ENCODE measurements around the gene XPR1. TPM values are rescaled to one million over a fixed set of nuclear protein-coding genes. Genes with fewer than 3 reads are reported as not detected.

XPR1 gene
- total and polyA plus RNA-seq, 7 donors, result 3.7 to 19.1 (median 11.2) TPM

DNA sequence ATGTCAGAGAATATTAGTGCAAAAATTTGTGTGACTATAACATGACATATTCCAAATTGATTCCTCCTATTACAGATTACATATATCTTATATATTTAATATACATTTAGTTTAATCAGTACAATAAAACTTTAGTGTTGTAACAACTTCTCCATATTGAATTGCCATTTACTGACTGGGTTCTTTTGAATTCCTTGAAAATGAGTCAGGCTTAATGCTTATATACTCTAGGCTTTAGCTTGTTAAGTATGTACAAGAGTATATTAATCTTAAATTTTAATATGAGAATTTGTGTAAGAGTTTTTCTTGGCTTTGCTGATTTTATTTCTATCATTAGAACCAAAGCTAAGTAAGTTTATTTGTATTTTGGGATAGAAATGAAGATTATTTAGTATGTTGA, 40.3 kb downstream of the XPR1 start:
- DNase-seq (no peak), ATAC-seq (no peak)
- TF ChIP-seq, protein P1, sequence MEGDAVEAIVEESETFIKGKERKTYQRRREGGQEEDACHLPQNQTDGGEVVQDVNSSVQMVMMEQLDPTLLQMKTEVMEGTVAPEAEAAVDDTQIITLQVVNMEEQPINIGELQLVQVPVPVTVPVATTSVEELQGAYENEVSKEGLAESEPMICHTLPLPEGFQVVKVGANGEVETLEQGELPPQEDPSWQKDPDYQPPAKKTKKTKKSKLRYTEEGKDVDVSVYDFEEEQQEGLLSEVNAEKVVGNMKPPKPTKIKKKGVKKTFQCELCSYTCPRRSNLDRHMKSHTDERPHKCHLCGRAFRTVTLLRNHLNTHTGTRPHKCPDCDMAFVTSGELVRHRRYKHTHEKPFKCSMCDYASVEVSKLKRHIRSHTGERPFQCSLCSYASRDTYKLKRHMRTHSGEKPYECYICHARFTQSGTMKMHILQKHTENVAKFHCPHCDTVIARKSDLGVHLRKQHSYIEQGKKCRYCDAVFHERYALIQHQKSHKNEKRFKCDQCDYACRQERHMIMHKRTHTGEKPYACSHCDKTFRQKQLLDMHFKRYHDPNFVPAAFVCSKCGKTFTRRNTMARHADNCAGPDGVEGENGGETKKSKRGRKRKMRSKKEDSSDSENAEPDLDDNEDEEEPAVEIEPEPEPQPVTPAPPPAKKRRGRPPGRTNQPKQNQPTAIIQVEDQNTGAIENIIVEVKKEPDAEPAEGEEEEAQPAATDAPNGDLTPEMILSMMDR (IDR thresholded peaks at IDR 0.05), result no peak
- Histone ChIP-seq H3K27me3 (ENCODE audit: insufficient read depth in 3 of 3, low read length in 2 of 3) (no peaks in the 10 kb centered on the region), H3K4me1 (no peaks in the 10 kb centered on the region), H3K9me3 (peaks cover 8% of the 10 kb centered on the region), H3K4me3 (no peak overlapping the region), H3K36me3 (ENCODE audit: insufficient read depth in 1 of 2, low read depth in 1 of 2) (no peaks in the 10 kb centered on the region), H3K27ac (no peak overlapping the region)
- intact Hi-C loops (cut with DNase I), result no loop called here

DNA sequence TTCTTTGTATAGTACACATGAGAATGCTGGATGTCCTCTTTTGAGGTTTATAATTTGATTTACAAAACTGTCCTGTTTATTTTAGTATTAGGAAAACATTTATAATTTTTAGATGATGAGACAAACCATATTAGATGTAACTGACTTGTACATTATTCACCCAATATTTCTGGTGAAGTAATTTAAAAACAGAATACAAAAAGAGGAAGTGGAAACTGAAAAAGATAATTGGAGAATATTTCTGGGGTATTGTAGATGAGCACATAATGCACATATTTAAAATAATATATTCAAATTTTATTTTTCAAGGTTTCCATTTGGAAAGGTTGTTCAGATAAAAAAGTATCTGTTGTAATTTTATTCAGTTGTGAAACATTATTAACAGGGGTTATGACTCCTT, 40.7 kb downstream of the XPR1 start:
- H3K4me3 ChIP-seq, result no peak overlapping the region
- H3K27me3 ChIP-seq (ENCODE audit: insufficient read depth in 3 of 3, low read length in 2 of 3), result no peaks in the 10 kb centered on the region
- H3K4me1 ChIP-seq, result no peaks in the 10 kb centered on the region
- intact Hi-C loops (cut with DNase I), result no loop called here
- no peaks in the 10 kb centered on the region for H3K36me3 ChIP-seq (ENCODE audit: insufficient read depth in 1 of 2, low read depth in 1 of 2)
- ATAC-seq (no peak), DNase-seq (no peak)
- TF ChIP-seq, protein P1 (IDR thresholded peaks at IDR 0.05), result no peak
- H3K27ac ChIP-seq, result no peak overlapping the region
- H3K9me3 ChIP-seq, result peaks cover 8% of the 10 kb centered on the region

DNA sequence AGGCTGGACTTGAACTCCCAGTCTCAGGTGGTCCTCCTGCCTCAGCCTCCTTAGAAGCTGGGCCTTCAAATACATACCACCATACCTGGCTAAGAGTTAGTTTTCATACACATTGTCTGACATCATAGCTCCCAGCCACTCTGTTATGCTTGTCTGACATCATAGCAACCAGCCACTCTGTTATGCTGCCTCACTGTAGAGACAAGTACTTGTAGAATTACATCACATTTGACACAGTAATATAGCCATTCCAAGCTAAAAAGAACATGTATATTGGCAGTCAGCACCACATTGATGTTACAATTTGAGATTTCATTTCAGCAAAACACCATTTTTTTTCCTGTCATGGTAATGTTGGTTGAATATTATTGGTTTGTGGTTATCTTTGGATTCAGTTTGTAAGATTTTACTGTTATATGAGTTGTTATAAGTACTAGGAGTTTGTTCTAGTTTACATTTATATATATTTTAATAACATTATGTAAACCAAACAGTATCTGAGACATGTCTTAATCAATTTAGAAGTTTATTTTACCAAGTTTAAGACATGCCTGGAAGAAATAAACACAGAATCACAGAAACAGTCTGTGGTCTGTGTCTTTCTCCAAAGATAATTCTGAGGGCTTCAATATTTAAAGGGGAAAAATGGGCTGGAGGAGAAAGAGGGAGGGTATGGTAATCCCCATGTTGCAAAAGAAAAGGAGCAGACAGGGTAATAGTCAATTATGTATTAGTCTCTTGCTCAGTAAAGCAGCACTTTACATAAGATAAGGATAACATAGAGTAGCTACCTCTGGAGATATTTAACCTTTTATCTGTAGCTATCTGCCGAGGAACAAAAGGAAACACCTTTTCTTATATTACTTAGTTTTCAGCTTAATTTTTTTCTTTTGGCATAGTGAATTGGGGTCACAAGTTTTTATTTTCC, 43.0 kb downstream of the XPR1 start:
- H3K4me3 ChIP-seq, result no peak overlapping the region
- DNase-seq, result no peak
- ATAC-seq, result no peak
- TF ChIP-seq, protein P1 (IDR thresholded peaks at IDR 0.05), result no peak
- intact Hi-C loops (cut with DNase I), result no loop called here
- no peaks in the 10 kb centered on the region for H3K36me3 ChIP-seq (ENCODE audit: insufficient read depth in 1 of 2, low read depth in 1 of 2)
- WGBS, 3 donors, result 0 to 32% (median 0%) methylated on average over 1 of the region's 1 CpG
- H3K27me3 ChIP-seq (ENCODE audit: insufficient read depth in 3 of 3, low read length in 2 of 3), result no peaks in the 10 kb centered on the region
- H3K4me1 ChIP-seq, result no peaks in the 10 kb centered on the region
- H3K27ac ChIP-seq, result no peak overlapping the region
- peaks cover 8% of the 10 kb centered on the region for H3K9me3 ChIP-seq

DNA sequence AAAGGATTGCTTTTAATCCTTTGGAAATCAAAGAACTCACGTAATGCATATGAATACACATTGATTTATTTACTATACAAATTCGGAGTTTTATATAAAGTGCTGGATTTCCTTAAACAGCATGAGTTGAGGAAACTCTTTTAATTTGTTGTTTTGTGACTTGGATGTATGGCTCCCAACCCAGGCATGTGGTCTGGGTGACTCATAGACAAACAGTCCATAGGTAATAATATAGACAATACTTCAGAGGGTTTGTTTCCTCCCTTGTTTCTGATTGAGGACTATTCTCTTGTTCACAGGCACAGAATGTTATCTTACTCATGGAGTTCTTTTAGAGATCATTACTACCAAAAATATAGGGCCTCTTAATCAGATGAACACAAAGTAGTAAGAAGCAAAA, 43.8 kb downstream of the XPR1 start:
- 84 to 92% (median 88%) methylated on average over 2 of the region's 2 CpGs for WGBS, 3 donors

More for the DNA sequence above, 43.8 kb downstream of the XPR1 start:
- intact Hi-C loops (cut with DNase I), result no loop called here
- H3K36me3 ChIP-seq (ENCODE audit: insufficient read depth in 1 of 2, low read depth in 1 of 2), result no peaks in the 10 kb centered on the region
- no peak overlapping the region for H3K4me3 ChIP-seq
- H3K4me1 ChIP-seq, result no peaks in the 10 kb centered on the region
- ATAC-seq (no peak), DNase-seq (no peak)
- peaks cover 7% of the 10 kb centered on the region for H3K9me3 ChIP-seq
- TF ChIP-seq, protein P1 (IDR thresholded peaks at IDR 0.05), result no peak
- no peak overlapping the region for H3K27ac ChIP-seq
- H3K27me3 ChIP-seq (ENCODE audit: insufficient read depth in 3 of 3, low read length in 2 of 3), result no peaks in the 10 kb centered on the region

Data from psoas muscle (tissue), 8 donors.